ENCODE data around the gene CCDC178.
"Not testable (repeated sequence)": the region's sequence is repeated elsewhere in the genome, so short reads cannot be mapped to it uniquely, and the experiment has no call there.

Gene CCDC178

DNA sequence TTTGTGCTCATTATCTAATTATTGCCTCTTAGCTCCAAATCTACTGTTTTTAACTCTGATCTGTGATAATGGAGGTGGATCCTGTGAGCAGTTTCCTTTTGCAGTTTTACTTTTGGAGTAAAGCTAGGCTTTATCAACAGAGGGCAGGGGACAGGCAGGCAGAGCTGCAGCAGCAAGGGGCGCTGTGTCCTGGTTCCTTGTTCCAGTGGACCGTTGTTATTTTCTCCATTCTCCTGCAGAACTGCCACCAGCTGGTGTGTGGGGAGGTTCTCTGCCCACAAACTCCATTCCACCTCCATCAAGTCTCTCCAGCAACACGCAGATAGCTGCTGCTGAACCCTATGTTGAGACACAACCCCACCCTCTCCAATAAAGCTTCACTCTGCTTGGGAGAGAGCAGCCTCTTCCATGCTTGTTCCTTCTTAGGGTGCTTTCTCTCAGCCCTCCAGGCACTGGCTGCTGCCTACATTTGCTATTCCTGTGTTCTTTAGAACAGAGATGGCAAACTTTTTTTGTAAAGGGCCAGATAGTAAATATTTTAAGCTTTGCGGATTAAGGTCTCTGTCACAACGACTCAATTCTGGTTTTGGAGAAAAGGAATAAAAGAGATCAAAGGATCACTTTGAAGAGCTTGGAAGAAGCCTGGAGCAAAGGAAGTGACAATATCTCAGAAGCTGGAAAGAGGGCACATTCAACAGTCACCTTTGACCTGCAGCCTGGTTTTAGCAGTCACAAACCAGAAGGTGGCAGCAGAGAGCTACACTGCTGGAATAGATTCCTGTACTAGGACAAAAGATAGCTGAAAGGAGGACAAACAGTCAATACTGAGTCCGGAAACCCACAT is 208.8 kb downstream of the CCDC178 start:
- peak in 1 of 2 donors; percentile 7 for DNase-seq (ENCODE audit: low read depth in 2 of 2)

DNA sequence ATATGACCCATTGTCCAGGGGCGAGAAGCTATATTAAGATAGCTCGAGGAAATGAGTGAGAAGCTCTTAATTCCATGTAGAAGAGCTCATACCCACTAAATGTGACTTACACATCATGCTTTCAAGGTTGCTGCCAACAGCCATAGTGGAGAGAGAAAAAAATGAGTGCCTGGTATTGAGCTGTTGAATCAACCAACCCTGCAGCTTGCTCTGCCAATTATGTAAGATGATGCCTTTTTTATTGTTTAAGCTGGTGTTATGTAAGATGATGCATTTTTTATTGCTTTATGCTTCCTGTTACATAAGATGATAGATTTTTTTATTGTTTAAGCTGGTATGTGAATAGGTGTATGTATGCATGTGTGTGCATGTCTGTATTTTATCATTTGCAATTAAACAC is 228.2 kb downstream of the CCDC178 start:
- DNase-seq (ENCODE audit: low read depth in 2 of 2): no peak

DNA sequence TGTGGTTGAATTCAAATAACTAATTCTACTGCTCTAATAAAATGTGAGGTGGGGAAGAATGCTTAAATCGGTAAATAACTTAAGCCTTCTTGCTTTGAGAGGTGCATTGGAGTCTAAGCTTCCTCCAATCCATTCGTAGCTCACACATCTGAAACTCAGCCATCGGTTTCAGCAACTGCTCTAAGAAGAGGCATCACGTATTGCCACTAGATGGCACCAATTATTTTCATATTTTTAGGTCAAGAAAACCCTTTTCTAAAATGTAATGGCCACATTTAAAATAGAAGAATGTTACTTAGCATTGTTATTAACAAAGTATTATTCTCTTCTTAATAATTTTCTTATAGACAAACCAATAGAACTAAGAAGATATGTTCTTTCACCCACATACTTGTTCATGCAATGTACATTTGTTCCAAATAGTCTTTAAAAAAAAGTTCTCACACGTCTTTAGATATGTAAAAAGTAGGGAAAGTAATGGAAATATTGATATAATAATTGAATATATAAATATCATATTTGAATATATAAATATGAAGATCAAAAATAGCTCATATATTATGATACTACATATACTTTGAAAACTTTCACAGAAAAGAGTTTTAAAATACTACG is 229.8 kb downstream of the CCDC178 start:
- DNase-seq (ENCODE audit: low read depth in 2 of 2): no peak

DNA sequence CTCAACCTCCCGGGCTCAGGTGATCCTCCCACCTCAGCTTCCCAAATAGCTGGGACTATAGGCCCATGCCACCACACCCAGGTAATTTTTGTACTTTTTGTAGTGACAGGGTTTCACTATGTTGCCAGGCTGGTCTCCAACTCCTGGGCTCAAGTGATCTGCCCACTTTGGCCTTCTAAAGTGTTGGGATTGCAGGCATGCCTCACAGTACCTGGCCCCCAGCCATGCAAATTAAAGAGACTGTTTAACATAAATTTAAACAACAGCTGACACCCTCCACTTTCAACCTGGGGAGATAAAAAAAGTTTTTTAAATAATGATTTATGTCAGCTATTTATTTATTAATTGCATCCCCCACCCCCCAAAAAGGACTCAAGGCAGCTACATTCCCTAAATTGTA is 234.7 kb downstream of the CCDC178 start:
- no peak for DNase-seq (ENCODE audit: low read depth in 2 of 2)

GRCh38 chr18:33201509-33201926 is 239.0 kb downstream of the CCDC178 start:
- no peak for DNase-seq (ENCODE audit: low read depth in 2 of 2)

DNA sequence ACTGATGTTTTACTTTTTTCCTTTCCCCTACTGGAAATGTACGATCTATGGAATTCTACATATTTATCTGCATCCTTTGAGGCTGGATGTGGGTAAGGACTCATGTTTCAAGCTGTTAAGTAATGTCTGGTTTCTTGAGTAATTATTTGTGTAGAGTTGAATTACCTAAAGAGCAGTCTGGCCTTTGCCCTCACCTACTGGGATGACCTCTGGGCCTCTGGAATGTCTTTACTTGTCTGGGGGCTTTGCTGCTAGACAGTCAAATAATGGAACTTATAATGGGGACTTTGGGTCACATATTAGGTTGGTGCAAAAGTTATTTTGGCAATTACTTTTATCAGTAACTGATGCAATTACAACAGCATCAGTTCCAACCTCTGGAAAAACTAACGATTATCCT is 244.7 kb downstream of the CCDC178 start:
- no peak for DNase-seq (ENCODE audit: low read depth in 2 of 2)

- no peak for DNase-seq (ENCODE audit: low read depth in 2 of 2)
These were observed 245.7 kb downstream of the CCDC178 start for GRCh38 chr18:33194793-33195192.

DNA sequence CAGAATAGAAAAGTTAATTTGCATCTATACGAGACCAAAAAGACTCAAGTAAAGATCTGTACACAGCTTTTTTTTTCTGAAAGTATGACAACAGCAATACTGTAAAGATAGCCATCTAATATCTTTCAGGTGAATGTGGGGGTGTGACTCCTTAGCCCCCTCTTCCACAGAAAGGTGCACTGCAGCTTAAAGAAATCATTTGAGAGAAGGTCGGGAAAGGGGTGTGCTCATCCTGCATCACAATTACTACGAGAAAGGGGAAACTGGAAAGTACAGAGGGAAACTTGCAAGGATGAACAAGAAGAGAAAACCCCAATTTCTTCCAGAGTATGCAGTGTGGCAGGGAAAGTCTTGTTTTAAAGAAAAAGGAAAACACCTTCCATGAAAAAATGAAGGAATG is 255.6 kb downstream of the CCDC178 start:
- DNase-seq (ENCODE audit: low read depth in 2 of 2): no peak

GRCh38 chr18:33184175-33184574 is 256.3 kb downstream of the CCDC178 start:
- no peak for DNase-seq (ENCODE audit: low read depth in 2 of 2)

GRCh38 chr18:33183136-33183535 is 257.4 kb downstream of the CCDC178 start:
- DNase-seq (ENCODE audit: low read depth in 2 of 2): no peak

DNA sequence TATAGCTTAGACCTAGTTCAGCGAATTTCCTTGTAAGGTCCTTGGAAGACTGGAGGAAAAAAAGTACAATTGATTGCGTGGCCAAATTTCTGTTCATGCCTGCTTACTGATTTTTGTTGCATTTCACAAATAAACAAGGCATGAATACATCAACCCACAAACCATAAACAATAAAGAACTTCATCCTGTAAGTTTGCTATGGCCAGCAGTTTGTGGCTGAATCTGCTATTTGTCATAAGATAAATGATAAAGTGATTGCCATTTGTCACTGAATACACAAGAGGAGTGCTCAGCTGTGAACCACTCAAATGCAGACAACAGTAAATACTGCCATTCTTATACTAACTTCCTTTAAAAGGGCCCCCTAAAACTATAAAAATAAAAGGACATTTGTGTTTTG is 259.5 kb downstream of the CCDC178 start:
- DNase-seq (ENCODE audit: low read depth in 2 of 2): no peak

DNA sequence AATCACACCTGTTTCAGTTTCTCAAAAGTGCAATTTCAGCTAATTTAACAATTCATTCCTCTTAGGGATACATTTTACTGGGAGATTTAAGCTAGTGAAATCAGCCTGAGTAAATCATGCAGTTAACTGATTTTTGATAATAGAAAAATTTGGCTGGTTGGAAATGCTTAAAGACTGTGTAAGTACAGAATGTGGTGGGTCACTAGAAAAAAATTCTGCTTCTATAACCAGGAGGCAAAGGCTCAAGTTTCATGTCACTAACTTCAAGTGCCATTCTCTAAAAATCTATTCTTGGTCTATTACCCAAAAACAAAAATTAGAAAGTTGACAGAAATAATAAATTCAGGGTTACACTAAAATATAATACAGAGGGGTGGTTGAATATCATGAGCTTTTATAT is 271.3 kb downstream of the CCDC178 start:
- DNase-seq (ENCODE audit: low read depth in 2 of 2): no peak

GRCh38 chr18:33164121-33164520 is 276.4 kb downstream of the CCDC178 start:
- not testable (repeated sequence) for DNase-seq (ENCODE audit: low read depth in 2 of 2)

DNA sequence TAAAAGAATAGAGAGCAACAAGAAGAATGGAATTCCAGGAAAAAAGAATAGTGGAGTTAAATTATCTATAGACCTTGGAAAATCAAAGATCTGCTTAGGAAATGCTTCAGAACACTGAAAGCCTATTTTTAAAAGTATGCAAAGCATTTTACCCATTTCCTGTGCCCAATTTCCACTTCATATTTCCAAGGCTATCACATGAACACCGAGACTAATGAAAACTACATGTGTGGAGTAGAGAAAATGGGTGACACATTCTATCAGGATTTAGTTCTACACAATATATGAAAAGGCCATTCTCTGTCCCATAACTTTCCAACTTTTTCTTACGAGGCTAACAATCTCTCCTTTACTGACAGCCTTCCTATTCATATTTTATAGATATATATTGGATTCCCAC is 279.4 kb downstream of the CCDC178 start:
- DNase-seq (ENCODE audit: low read depth in 2 of 2): no peak

DNA sequence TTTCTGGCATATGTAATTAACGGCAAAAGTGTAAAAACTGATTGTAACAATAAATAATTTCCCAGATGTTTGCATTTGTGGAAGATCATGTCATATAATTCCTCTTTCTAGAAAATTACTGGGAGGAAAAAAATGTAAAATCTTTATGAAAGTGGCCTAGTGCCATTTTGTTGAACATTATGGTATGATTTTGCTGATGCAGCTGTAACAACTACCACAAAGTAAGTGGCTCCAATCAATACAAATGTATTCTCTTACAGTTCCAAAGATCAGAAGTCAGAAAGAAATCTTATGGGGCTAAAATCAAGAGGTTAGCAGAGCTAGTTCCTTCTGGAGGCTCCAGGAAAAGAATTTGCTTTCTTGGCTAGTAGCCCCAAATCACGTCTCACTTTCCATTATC is 281.4 kb downstream of the CCDC178 start:
- no peak for DNase-seq (ENCODE audit: low read depth in 2 of 2)

DNA sequence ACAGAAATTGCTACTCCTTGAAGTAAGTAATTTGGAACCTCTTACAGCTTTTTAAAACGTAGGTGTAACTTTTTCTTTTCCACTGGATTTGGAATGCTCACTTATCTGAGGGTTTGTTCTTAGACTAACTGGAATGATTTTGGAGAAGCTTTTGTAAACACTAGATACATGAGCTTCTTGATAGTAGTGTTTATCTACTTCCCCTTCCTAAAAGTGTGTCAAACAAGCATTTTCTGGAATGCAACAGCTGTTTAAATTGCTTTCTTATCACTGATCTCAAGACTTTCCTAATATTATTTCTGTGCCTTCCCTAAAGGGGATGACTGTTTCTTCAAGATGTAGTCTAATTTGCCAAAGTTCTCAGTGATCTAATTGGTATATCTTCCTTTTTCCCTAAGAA is 282.6 kb downstream of the CCDC178 start:
- no peak for DNase-seq (ENCODE audit: low read depth in 2 of 2)

- DNase-seq (ENCODE audit: low read depth in 2 of 2): no peak
These were observed 283.5 kb downstream of the CCDC178 start for GRCh38 chr18:33156906-33157470.

DNA sequence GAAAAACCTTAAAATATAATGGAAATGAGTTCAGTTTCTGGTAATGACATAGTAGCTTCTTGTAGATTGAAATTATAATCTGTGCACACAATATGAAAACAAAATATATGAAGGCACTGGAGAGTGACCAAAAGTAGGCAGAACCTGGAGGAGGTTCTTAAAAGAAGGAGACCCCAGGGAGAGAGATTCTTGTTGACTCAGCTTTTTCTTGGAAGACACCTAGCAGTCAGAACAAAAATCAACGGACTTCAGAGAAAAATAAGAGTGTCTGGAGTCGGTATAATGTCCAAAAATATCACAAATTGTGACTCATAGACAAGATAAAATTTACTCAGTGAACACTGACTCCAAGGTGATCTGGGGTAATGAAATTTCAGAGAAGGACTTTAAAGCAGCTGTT is 286.5 kb downstream of the CCDC178 start:
- no peak for DNase-seq (ENCODE audit: low read depth in 2 of 2)

- no peak for DNase-seq (ENCODE audit: low read depth in 2 of 2)
These were observed 288.1 kb downstream of the CCDC178 start for GRCh38 chr18:33152376-33152775.

- DNase-seq (ENCODE audit: low read depth in 2 of 2): not testable (repeated sequence)
These were observed 292.7 kb downstream of the CCDC178 start for GRCh38 chr18:33147811-33148210.

GRCh38 chr18:33146014-33146413 is 294.5 kb downstream of the CCDC178 start:
- DNase-seq (ENCODE audit: low read depth in 2 of 2): no peak

DNA sequence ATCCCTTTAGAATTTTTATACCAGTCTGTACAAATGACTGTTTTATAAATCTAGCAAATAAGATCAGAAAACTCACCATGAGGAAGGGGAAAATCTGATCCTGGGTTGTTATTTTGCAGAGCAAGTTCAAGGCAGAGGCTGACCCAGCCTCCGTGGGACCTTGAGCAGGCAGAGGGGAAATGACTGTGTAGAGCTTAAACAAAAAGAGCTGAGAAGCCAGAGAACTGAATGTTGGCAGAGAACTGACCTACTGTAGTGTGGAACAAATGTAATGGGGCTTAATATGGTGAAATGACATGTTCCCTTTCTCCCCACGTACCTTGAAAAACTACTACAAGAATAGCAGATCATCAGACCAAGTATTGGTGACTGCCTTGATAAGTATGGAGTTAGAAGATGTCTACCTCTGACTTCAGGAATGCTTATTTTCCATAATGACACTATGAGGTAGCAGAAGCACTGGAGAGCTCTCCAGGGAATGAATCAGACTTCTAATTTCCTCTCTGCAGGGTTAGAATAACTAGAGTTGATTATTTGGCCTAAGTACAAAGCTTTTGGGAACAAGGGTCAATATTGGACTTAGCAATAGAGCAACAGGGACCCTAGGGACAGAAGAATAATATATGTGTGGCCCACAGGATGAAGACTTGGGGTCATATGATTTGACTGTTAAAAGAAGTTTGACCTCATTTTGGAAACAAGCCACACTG is 304.4 kb downstream of the CCDC178 start:
- no peak for DNase-seq (ENCODE audit: low read depth in 2 of 2)
